BE2C (cell line): ENCODE data around the gene DMAC2.
"Not testable (repeated sequence)": the region's sequence is repeated elsewhere in the genome, so short reads cannot be mapped to it uniquely, and the experiment has no call there.

Experiments
- DNase-seq: peaks from one replicate; pipeline ENCODE4 v3.0.0-alpha.2; 2020
- H3K27me3 ChIP-seq: fragments of 250-450 bp; sonication (Bioruptor Pico); 2 replicates; pipeline ENCODE4 v1.5.1; 2020; ENCODE audit warnings: mild to moderate bottlenecking
- H3K36me3 ChIP-seq: fragments of 250-450 bp; sonication (Bioruptor Pico); 2 replicates; pipeline ENCODE4 v1.5.1; 2020; ENCODE audit warnings: mild to moderate bottlenecking
- H3K4me1 ChIP-seq: fragments of 250-450 bp; sonication (Bioruptor Pico); 2 replicates; pipeline ENCODE4 v1.5.1; 2020
- H3K4me3 ChIP-seq: 2 replicates; pipeline ENCODE4 v1.5.1; 2011; ENCODE audit warnings: low read depth, low read length
- H3K9me3 ChIP-seq: fragments of 250-450 bp; sonication (Bioruptor Pico); 2 replicates; pipeline ENCODE4 v1.5.1; 2020
- CTCF ChIP-seq: IDR thresholded peaks from 2 replicates; pipeline ENCODE4 v1.5.1; 2012; ENCODE audit warnings: mild to moderate bottlenecking, low read depth, low read length

Gene DMAC2

DNA sequence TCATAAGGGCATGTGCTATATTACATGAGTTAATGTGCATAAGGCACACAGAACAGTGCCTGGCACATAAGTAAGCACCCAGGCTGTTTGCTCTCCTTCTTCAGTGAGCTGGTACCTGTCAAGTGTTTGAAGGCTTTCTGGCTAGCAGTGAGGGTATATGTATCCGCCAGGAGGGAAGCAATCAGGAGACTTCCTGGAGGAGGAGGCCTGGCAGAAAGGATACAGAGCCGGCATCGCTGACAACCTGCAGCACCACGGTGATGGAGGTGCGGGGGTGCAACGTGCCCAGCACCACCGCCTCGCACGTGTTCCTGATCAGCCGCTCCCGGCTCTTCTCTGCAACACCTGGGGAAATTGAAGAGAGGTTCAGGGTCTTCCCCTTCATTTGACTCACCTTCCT lies 48.1 kb downstream of the DMAC2 start:
- no peak for TF ChIP-seq CTCF
- H3K9me3 ChIP-seq, result no peaks in the 10 kb centered on the region
- no peaks in the 10 kb centered on the region for H3K27me3 ChIP-seq
- no peak for DNase-seq
- H3K4me3 ChIP-seq, result no peak overlapping the region
- no peaks in the 10 kb centered on the region for H3K4me1 ChIP-seq
- H3K36me3 ChIP-seq, result peaks cover 53% of the 10 kb centered on the region

DNA sequence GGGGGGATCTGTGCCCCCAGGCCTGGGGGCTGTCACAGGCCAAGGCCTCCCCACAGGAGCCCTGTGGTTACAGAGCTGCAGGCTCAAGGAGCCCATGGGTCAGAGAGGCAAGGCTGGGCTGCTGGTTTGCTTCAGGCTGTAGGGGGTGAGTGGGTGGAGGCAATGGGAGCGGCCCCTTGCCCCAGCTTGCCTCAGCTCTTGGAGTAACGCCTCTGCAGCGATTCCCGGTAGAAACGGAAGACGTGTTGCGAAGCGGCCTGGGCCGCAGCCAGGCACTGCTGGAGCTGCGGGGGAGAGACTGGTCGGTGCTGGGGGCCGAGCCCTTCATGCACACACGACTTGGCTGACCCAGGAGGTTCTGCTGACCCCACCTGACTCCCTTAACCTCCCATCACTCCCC lies 53.3 kb downstream of the DMAC2 start:
- Histone ChIP-seq H3K36me3 (peaks cover 36% of the 10 kb centered on the region), H3K9me3 (no peaks in the 10 kb centered on the region), H3K27me3 (no peaks in the 10 kb centered on the region), H3K4me3 (no peak overlapping the region), H3K4me1 (no peaks in the 10 kb centered on the region)
- TF ChIP-seq CTCF, result no peak
- no peak for DNase-seq

GRCh38 chr19:41384351-41384750 lies 55.4 kb downstream of the DMAC2 start:
- no peak for DNase-seq
- no peaks in the 10 kb centered on the region for H3K9me3 ChIP-seq
- TF ChIP-seq CTCF, result no peak

GRCh38 chr19:41381536-41381935 lies 58.2 kb downstream of the DMAC2 start:
- DNase-seq, H3K4me3 ChIP-seq, H3K9me3 ChIP-seq, H3K4me1 ChIP-seq, H3K36me3 ChIP-seq, H3K27me3 ChIP-seq: not testable (repeated sequence)

More at GRCh38 chr19:41384351-41384750, 55.4 kb downstream of the DMAC2 start:
- H3K27me3 ChIP-seq, result no peaks in the 10 kb centered on the region
- H3K36me3 ChIP-seq, result peaks cover 15% of the 10 kb centered on the region
- no peak overlapping the region for H3K4me3 ChIP-seq
- H3K4me1 ChIP-seq, result peaks cover 4% of the 10 kb centered on the region; the same call in 1 of the 2 replicates
